B cell (primary cell): ENCODE data around the gene UBE2Q1. TPM values are rescaled to one million over a fixed set of nuclear protein-coding genes. Genes with fewer than 3 reads are reported as not detected.

Experiments
- ATAC-seq: fragments of 200-7000 bp; cut with Tn5 transposase; one replicate; pipeline ENCODE4 v1.10.0; 2021; ENCODE audit warnings: low read depth, mild to moderate bottlenecking, moderate number of reproducible peaks, moderate library complexity
- CTCF ChIA-PET: fragments of 350-600 bp; sonication (Branson Sonifier 250); formaldehyde crosslinking; loops from one replicate; lab custom pipeline; 2021; ENCODE audit warnings: antibody characterized with exemption, inconsistent platforms; lab: Charles Lee
- POLR2A ChIA-PET: fragments of 350-600 bp; sonication (Branson Sonifier 250); formaldehyde crosslinking; loops from one replicate; lab custom pipeline; 2021; ENCODE audit warnings: antibody characterized with exemption; lab: Charles Lee
- DNase-seq: peaks from one replicate; pipeline ENCODE4 v3.0.0; 2013
- H2AFZ ChIP-seq: 2 replicates; pipeline ENCODE4 v1.6.1; 2012; ENCODE audit warnings: mild to moderate bottlenecking, low read depth, low read length; ENCODE audit not compliant: insufficient read depth, poor library complexity, severe bottlenecking
- H3K27ac ChIP-seq, 2 donors: 1 replicate in 1 of 2; 2 replicates in 1 of 2; pipeline ENCODE4 v1.5.1; 2012 to 2013; ENCODE audit warnings: low read length in 2 of 2, mild to moderate bottlenecking in 2 of 2, moderate library complexity in 1 of 2
- H3K27me3 ChIP-seq, 4 experiments: fragments of 200-600 bp in 1 of 4; sonication (generic) in 1 of 4; replicated peaks in 1 of 4; 1 replicate in 2 of 4; 2 replicates in 2 of 4; pipeline versions ENCODE4 v1.6.1 to v1.7.0; 2013 to 2016; ENCODE audit warnings: low read length in 3 of 4, mild to moderate bottlenecking in 2 of 4, mixed read lengths in 1 of 4, moderate library complexity in 1 of 4; ENCODE audit not compliant: insufficient read depth in 4 of 4, control insufficient read depth in 3 of 4; ENCODE audit errors: control extremely low read depth in 1 of 4
- H3K36me3 ChIP-seq, 2 experiments: replicated peaks in 1 of 2; 1 replicate in 1 of 2; 2 replicates in 1 of 2; pipeline versions ENCODE4 v1.6.1 to v1.7.1; 2013; ENCODE audit warnings: low read length in 1 of 2; ENCODE audit not compliant: insufficient read depth in 2 of 2, control insufficient read depth in 1 of 2; ENCODE audit errors: control extremely low read depth in 1 of 2, extremely low read depth in 1 of 2
- H3K4me1 ChIP-seq, 2 donors: fragments of 200-600 bp in 1 of 2; sonication (generic) in 1 of 2; 1 replicate in 1 of 2; 2 replicates in 1 of 2; pipeline versions ENCODE4 v1.5.1 to v1.6.1; 2013 to 2017; ENCODE audit warnings: low read length in 2 of 2; ENCODE audit not compliant: control insufficient read depth in 2 of 2, insufficient read depth in 2 of 2
- H3K4me2 ChIP-seq: replicated peaks from 2 replicates; pipeline ENCODE3; 2012; ENCODE audit warnings: mild to moderate bottlenecking, low read depth, low read length; ENCODE audit not compliant: poor library complexity, severe bottlenecking
- H3K4me3 ChIP-seq, 5 experiments: fragments of 200-600 bp in 1 of 5; sonication (generic) in 1 of 5; 1 replicate in 3 of 5; 2 replicates in 2 of 5; pipeline versions ENCODE4 v1.5.1 to v1.7.0; 2011 to 2016; ENCODE audit warnings: low read length in 4 of 5, mild to moderate bottlenecking in 4 of 5, low read depth in 2 of 5, control low read depth in 1 of 5, moderate library complexity in 1 of 5; ENCODE audit not compliant: insufficient read depth in 1 of 5; ENCODE audit errors: control extremely low read depth in 1 of 5, extremely low read depth in 1 of 5
- H3K79me2 ChIP-seq: fragments of 200-600 bp; sonication (generic); one replicate; pipeline ENCODE4 v1.6.0; 2016; ENCODE audit warnings: low read length; ENCODE audit not compliant: control insufficient read depth, insufficient read depth
- H3K9ac ChIP-seq: fragments of 200-600 bp; sonication (generic); 2 replicates; pipeline ENCODE4 v1.6.1; 2017; ENCODE audit warnings: mild to moderate bottlenecking, low read length, moderate library complexity
- H3K9me3 ChIP-seq, 3 donors: one replicate each; pipeline versions ENCODE4 v1.6.1 to v1.7.1; 2013; ENCODE audit warnings: low read length in 2 of 3; ENCODE audit not compliant: control insufficient read depth in 2 of 3, insufficient read depth in 1 of 3; ENCODE audit errors: control extremely low read depth in 1 of 3
- H4K20me1 ChIP-seq: 2 replicates; pipeline ENCODE4 v1.6.0; 2012; ENCODE audit warnings: mild to moderate bottlenecking, low read length; ENCODE audit not compliant: insufficient read depth, control insufficient read depth, poor library complexity, severe bottlenecking
- H3K27ac Mint-ChIP-seq: one replicate; pipeline ENCODE4 v1.8.0; 2021; ENCODE audit warnings: mixed read lengths
- H3K27me3 Mint-ChIP-seq: one replicate; pipeline ENCODE4 v1.8.0; 2021; ENCODE audit warnings: mixed read lengths
- H3K4me1 Mint-ChIP-seq: one replicate; pipeline ENCODE4 v1.8.0; 2021; ENCODE audit warnings: mixed read lengths
- H3K4me3 Mint-ChIP-seq: one replicate; pipeline ENCODE4 v1.8.0; 2021; ENCODE audit warnings: mixed read lengths
- H3K9me3 Mint-ChIP-seq: one replicate; pipeline ENCODE4 v1.8.0; 2022; ENCODE audit warnings: mixed read lengths; ENCODE audit not compliant: insufficient read depth
- CTCF ChIP-seq: fragments of 200-600 bp; IDR thresholded peaks from one replicate; pipeline ENCODE4 v1.8.0; 2022; ENCODE audit warnings: antibody characterized with exemption, mild to moderate bottlenecking
- EZH2 ChIP-seq: IDR thresholded peaks from 2 replicates; pipeline ENCODE4 v1.6.1; 2012; ENCODE audit warnings: borderline replicate concordance, low read depth, mild to moderate bottlenecking, moderate library complexity, low read length; ENCODE audit not compliant: insufficient read depth, poor library complexity, severe bottlenecking
- WGBS: methylation state at CpG from one replicate; pipeline ENCODE4 v1.1.5; 2013; ENCODE audit warnings: missing lambda C conversion rate; ENCODE audit not compliant: insufficient coverage; 5-methylcytosine and 5-hydroxymethylcytosine counted together
- intact Hi-C: fragments of 100-400 bp; cut with micrococcal nuclease; formaldehyde crosslinking; loops from one replicate; pipeline ENCODE4 v1.10.0; 2022
- polyA plus RNA-seq: library from polyadenylated mRNA; depleted of rRNA; stranded (reverse); fragments of >200 nt; gene quantifications from 2 replicates; pipeline ENCODE4 v1.2.3, GENCODE V29; 2012
- total RNA-seq, 2 donors: library from RNA; stranded (reverse); fragments of 120-200 nt in 1 of 2; gene quantifications; 1 replicate in 1 of 2; 2 replicates in 1 of 2; pipeline versions ENCODE4 v1.2.3 to v1.2.4, GENCODE V29; 2013 to 2022

Gene UBE2Q1
- total and polyA plus RNA-seq, 2 donors (not counting 1 experiment from before 2014, with no cell fraction given): 14.3 to 108 TPM

GRCh38 chr1:154517661-154518060 is 40.8 kb downstream of the UBE2Q1 start:
- POLR2A ChIA-PET: no interaction called here

DNA sequence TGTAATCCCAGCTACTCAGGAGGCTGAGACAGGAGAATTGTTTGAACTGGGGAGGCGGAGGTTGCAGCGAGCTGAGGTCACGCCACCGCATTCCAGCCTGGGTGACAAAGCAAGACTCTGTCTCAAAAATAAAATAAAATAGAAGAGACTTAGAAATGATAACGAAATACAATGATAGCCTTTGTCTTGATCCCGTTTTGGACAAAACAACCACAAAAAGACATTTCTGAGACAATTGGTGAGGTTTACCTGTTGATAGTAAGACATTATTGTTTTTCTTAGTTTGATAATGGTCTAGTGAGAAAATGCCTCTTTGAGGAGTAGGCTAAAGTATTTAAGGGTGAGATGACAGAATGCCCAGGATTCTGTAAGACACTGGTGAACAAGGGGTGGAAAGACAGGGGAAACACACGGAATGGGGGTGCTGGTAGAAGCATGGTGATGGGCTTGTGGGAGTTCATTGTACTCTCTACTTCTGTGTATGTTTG is 44.4 kb downstream of the UBE2Q1 start:
- no peaks in the 10 kb centered on the region for H3K9me3 Mint-ChIP-seq
- Histone ChIP-seq H4K20me1 (no peaks in the 10 kb centered on the region), H3K79me2 (no peaks in the 10 kb centered on the region), H3K9me3 (no peaks in the 10 kb centered on the region), H3K4me1 (no peaks in the 10 kb centered on the region), H3K9ac (no peak overlapping the region), H3K27ac (no peak overlapping the region), H2AFZ (no peak overlapping the region), H3K27me3 (peaks cover 0 to 15% (median 2%) of the 10 kb centered on the region in 4 experiments), H3K4me3 (no peak overlapping the region), H3K36me3 (no peaks in the 10 kb centered on the region), H3K4me2 (no peak overlapping the region)
- H3K27me3 Mint-ChIP-seq: peaks cover 39% of the 10 kb centered on the region
- ChIA-PET CTCF (interaction anchor here (1.4 kb wide), 1 partner anchor 34 kb away, joined by 4 read pairs; no protein-coding TSS in a partner anchor), POLR2A (no interaction called here)
- 100% methylated on average over 1 of the region's 7 CpGs for WGBS
- ATAC-seq (no peak), DNase-seq (no peak)
- no peaks in the 10 kb centered on the region for H3K4me1 Mint-ChIP-seq
- TF ChIP-seq EZH2: no peak
- no peak for TF ChIP-seq CTCF
- intact Hi-C loops: no loop called here
- no peak overlapping the region for H3K4me3 Mint-ChIP-seq
- no peak overlapping the region for H3K27ac Mint-ChIP-seq

More at GRCh38 chr1:154517661-154518060, 40.8 kb downstream of the UBE2Q1 start:
- WGBS: 98% methylated on average over 11 of the region's 11 CpGs
- Histone ChIP-seq H3K9me3 (no peaks in the 10 kb centered on the region), H2AFZ (no peak overlapping the region), H3K36me3 (no peaks in the 10 kb centered on the region), H3K4me2 (no peak overlapping the region), H3K79me2 (no peaks in the 10 kb centered on the region), H3K4me1 (no peaks in the 10 kb centered on the region), H3K4me3 (no peak overlapping the region), H3K27ac (no peak overlapping the region), H3K27me3 (peaks cover 0 to 12% (median 2%) of the 10 kb centered on the region in 4 experiments), H3K9ac (no peak overlapping the region), H4K20me1 (no peaks in the 10 kb centered on the region)
- DNase-seq: no peak
- Mint-ChIP-seq H3K27me3 (peaks cover 43% of the 10 kb centered on the region), H3K4me3 (no peak overlapping the region), H3K27ac (no peak overlapping the region), H3K9me3 (no peaks in the 10 kb centered on the region), H3K4me1 (no peaks in the 10 kb centered on the region)
- intact Hi-C loops: no loop called here
- TF ChIP-seq CTCF (no peak), EZH2 (no peak)
- CTCF ChIA-PET: no interaction called here
- ATAC-seq: no peak
